Activated T-helper 1 cell treated with anti-CD3 and anti-CD28 coated beads, Interleukin-2, amount 50 U/mL, for 16 hours (primary cell): Measurements from ENCODE around the gene GFER.
"Not testable (repeated sequence)": the region's sequence is repeated elsewhere in the genome, so short reads cannot be mapped to it uniquely, and the experiment has no call there.

Source experiments
- DNase-seq, 2 donors: peaks; one replicate each; pipeline ENCODE4 v3.0.0-alpha.2; 2020; ENCODE audit warnings: low read depth in 1 of 2, low spot score in 1 of 2

The GFER gene

DNA sequence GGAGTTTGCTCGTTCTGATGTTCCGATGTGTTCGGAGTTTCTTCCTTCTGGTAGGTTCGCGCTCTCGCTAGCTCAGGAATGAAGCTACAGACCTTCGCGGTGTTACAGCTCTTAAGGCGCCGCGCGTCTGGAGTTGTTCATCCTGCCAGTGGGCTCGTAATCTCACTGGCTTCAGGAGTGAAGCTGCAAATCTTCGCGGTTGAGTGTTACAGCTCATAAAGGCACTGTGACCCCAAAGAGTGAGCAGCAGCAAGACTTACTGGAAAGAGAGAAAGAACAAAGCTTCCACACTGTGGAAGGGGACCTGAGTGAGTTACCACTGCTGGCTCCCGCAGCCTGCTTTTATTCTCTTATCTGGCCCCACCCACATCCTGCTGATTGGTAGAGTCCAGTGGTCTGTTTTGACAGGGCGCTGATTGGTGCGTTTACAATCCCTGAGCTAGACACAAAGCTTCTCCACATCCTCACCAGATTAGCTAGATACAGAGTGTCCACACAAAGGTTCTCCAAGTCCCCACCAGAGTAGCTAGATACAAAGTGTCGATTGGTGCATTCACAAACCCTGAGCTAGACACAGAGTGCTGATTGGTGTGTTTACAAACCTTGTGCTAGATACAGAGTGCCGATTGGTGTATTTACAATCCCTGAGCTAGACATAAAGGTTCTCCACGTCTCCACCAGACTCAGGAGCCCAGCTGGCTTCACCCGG, 26.4 kb upstream of the GFER start:
- not testable (repeated sequence) for DNase-seq

DNA sequence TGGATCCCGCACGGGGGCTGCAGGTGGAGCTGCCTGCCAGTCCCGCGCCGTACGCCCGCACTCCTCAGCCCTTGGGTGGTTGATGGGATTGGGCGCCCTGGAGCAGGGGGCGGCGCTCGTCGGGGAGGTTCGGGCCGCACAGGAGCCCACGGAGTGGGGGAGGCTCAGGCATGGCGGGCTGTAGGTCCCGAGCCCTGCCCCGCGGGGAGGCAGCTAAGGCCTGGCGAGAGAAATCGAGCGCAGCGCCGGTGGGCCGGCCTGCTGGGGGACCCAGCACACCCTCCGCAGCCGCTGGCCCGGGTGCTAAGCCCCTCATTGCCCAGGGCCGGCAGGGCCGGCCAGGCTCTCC, 25.9 kb upstream of the GFER start:
- not testable (repeated sequence) for DNase-seq

DNA sequence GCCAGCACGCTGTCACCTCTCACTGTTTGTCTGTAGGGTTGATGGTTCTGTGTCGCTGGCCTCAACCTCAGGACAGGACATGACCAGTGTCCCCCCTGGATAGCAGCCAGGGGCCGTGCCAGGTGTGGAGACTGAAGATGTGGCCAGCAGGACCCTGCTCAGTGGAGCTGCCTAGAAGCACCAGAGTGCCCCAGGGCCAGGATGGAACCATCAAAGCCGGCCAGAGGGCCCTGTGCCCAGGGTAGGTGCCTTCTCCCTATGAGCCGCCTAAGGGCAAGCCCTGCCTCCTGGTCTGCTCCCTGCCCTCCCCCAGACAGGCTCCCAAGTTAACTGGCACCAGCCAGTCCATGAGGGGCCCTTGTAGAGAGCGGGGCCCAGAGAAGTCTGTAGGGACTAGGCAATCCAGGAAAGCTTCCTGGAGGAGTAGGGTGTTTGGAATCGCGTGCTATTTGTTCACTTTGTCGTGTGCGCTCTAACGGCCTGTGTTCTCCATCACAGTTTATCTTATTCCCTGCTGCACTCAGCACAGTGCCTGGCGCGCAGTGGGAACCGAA, 25.2 kb upstream of the GFER start:
- DNase-seq = no peak

DNA sequence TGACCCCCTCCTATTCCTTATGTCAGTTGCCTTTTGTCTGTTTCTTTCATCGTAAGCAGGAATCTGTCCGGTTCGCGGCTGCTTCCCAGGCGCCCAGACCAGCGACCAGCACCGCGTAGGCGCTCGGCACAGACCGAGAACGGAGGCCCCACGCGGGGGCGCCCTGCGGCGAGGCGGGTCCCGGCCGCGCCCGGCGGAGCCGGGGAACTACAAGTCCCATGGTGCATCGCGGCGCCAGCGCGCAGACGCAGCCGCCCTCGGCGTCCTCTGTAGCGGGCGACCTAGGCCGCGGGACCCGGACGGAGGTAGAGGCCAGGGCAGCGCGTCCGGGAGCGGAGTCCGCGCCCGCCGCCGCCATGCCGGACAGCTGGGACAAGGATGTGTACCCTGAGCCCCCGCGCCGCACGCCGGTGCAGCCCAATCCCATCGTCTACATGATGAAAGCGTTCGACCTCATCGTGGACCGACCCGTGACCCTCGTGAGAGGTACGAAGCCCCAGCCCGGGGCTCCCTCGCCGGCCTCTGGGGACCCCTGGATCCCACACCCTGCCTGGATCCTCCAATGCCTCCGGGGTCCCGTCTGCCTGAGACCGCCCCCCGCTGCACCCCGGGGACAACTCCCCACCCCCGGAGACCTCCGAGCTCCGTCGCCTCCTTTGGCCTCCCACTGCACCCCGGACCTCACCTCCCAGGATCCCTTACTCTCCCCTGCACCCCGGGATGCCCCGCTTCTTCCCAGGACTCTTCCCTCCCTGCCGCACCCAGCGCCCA, 24.5 kb upstream of the GFER start, which contains the start of gene NDUFB10:
Gene NDUFB10, plus strand, starts transcription at position 270 of the 771 bp plus-strand sequence. Its CDS starts 87 bp downstream, at position 357.
- peak; percentile 83 to 86 for DNase-seq

DNA sequence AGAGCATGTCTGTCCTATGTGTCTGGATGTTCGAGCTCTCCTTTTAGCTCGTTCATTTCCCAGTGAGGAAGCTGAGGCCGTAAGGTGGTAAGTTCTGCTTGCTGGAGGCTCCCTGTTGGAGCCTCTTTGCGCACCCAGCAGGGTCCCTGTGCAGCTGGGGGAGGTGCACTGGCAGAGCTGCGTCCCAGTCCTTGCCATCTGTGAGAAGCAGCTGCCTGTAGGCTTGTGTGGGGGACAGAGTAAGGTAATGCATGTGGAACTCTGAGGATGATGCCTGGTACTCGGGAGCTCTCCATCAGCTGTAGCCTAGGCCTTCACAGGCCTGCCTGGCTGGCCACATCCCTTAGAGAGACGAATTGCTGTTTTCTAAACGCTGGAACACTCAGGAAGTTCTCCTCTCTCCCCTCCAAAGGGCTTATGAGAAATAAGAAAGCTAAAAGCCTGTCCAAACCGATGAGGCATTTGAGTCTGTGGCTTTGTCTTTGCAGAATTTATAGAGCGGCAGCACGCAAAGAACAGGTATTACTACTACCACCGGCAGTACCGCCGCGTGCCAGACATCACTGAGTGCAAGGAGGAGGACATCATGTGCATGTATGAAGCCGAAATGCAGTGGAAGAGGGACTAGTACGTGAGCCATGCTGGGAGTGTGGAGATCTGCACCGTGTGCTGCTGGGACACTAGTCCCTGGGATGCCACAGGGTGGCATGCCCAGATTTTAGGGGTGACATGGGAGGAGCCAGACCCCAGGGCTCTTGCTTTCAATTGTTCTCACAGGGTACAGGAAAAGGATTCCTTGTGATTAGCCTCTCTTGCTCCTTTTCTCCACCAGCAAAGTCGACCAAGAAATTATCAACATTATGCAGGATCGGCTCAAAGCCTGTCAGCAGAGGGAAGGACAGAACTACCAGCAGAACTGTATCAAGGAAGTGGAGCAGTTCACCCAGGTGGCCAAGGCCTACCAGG, 23.0 kb upstream of the GFER start:
- no peak for DNase-seq

DNA sequence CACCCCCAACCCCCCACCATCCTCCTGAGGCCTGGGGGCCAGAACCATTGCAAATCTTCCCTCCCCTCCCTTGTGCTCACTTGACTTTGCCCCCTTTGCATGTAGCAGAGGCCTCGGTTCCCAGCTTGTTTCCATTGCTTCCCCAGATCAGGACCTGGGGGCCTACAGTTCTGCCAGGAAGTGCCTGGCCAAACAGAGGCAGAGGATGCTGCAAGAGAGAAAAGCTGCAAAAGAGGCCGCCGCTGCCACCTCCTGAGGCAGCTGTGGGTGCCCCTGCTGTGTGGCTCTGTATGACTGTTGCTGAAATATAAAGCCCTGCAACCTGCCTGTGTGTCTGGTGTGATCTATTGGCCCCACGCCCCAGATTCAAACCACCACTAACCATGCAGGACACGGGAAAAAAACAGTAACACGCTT, 22.3 kb upstream of the GFER start:
- no peak for DNase-seq

DNA sequence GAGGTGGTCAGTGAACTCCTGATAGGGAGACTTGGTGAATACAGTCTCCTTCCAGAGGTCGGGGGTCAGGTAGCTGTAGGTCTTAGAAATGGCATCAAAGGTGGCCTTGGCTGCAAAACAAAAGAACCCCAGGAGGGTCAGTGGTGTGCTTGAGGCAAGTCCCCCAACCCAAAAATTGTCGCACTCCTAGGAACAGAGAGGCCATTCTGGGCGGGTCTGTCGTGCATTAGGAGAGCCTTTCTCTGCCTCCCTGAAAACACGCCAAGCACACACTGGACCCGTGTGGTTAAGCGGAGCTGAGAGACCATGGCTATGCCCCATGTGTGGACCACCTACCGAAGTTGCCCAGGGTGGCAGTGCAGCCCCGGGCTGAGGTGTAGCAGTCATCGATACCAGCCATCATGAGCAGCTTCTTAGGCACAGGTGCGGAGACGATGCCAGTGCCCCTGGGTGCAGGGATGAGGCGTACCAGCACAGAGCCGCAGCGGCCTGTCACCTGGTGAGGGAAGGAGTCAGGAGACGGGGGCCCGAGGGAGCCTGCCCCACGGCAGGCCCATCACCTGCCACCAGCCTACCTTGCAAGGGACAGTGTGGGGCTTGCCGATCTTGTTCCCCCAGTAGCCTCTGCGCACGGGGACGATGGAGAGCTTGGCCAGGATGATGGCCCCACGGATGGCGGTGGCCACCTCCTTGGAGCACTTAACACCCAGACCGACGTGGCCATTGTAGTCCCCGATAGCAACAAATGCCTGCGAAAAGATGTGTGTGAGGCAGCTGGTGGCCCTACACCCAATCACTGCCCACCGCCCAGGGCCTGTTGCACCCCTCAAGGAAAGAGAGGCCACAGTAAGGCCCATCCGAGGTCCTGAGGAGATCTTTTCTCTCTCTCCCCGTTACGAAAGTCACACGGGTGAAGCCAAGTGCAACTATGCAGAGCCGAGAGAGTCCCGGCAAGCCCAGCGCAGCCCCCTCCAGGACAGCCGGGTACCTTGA, 21.5 kb upstream of the GFER start:
- DNase-seq = not testable (repeated sequence)

DNA sequence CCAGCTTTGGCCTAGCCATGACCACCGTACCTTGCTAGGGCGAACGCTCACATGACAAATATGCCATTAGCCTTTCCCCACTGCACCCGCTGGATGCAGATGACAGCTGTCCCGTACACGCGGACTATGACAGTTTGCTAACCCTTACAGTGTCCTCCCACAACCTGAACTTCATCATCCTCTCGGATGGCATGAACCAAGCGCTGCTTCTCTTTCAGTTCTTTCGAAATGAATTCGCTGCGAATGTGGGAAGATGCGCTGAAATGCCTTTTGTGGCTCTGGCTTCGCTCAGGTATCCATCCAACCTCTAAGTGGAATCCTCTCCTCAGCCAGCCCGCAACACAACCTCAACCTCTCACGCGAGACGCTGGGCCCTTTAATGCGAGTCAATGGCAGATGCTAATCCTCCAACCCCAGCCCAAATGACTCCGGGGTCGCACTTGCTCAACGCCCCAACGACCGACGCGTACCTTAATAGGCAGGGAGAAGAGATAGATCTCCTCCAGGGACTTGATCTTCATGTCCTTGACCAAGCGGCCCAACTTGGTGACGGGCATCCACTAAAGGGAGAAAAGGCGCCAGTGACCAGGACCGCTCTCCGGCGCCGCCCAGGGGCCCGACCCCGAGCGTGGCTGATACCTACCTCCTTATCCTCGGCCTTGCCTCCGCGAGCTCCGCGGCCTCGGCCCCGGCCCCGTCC, 20.0 kb upstream of the GFER start:
- peak in 1 of 2 donors; percentile 29 for DNase-seq

DNA sequence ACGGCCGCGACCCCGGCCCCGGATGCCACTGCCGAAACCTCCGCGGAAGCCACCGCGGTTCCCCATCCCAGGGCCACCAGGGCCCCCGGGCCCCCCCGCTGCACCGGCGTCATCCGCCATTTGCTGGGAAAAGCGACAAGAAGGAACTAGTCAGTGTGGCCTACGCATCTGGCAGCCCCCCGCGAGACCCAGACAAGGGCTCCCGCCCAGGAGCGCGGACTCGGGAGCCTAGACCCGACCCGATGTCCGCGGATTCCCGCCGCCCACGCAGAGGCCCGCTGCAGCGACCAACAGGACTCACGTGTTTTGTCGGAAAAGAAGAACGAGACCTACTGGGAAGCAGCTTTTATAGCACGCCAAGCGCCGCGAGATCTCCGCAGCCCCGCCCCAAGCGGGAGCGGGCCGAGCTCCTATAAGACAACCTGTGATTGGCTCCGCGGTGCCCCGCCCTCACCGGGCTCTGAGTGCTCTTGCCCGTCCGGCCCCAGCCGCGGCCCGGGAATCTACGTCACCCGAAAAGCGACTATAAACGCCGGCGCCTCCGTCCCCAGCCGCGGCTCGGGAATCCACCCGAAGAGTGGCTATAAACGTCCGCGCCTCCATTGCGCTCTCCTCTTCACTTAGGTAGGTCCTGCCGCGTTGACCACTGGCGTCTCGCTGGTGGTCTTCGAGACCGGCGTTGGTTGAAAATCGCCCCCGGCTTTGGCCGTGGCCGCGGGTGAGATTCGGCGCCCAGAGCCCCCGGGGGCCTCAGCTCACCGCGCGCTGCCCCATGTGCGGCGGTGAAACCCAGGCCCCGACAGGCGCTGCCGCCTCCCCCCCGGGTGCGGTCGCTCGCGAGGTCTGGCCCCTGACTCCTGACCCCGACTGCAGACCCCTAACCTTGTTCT, 19.2 kb upstream of the GFER start, which contains the start of gene RPS2:
Gene RPS2, minus strand, starts transcription at position 321 of the 890 bp plus-strand sequence. Its CDS starts 201 bp downstream, at position 120.
- peak; percentile 96 to 97 for DNase-seq

DNA sequence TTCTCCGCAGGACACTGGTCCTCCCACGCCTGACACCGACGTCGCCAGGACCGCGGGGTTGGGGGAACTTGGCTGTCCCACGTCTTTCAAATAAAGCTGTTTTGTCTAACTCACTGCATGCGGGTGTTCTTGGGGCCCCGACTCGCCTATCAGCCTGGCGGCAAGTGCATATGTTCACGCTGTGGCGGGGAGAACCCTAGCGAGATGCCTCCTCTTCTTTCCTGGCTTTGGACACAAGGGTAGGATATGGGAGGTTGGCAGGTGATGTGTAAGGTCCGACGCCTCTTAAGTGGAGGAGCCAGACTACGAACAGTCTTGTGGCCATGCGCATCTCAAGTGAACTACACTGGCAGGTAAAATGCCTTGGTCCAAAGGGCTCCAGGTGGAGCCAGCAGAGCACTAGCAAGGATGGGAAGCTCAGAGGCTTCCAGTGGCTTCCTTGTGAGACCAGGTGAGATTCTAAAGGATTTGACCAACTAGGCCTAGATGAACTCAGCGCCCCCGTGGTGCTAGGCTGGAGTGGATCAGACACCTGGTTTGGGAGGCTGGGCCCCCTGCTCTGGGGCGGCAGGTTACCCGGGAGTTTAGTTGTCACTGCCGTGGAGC, 18.5 kb upstream of the GFER start:
- DNase-seq = no peak

DNA sequence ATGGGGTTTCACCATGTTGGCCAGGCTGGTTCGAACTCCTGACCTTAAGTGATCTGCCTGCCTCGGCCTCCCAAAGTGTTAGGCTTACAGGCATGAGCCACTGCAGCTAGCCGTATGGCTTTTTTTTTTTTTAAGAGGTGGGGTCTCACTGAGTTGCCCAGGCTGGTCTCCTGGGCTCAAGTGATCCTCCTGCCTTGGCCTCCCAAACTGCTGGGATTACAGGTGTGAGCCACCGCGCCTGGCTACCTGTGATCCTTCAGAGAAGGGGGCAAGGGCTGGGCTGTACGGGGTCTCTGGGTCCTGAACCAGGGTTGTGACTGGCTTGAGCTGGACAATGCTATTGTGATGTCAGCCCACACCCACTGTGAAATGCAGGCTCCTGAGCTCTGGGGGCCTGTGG, 17.5 kb upstream of the GFER start, which contains the start of gene RNF151:
Gene RNF151, plus strand, starts transcription at position 397 of the 400 bp plus-strand sequence. CDS start 26 bp downstream, outside the sequence.
- no peak for DNase-seq

DNA sequence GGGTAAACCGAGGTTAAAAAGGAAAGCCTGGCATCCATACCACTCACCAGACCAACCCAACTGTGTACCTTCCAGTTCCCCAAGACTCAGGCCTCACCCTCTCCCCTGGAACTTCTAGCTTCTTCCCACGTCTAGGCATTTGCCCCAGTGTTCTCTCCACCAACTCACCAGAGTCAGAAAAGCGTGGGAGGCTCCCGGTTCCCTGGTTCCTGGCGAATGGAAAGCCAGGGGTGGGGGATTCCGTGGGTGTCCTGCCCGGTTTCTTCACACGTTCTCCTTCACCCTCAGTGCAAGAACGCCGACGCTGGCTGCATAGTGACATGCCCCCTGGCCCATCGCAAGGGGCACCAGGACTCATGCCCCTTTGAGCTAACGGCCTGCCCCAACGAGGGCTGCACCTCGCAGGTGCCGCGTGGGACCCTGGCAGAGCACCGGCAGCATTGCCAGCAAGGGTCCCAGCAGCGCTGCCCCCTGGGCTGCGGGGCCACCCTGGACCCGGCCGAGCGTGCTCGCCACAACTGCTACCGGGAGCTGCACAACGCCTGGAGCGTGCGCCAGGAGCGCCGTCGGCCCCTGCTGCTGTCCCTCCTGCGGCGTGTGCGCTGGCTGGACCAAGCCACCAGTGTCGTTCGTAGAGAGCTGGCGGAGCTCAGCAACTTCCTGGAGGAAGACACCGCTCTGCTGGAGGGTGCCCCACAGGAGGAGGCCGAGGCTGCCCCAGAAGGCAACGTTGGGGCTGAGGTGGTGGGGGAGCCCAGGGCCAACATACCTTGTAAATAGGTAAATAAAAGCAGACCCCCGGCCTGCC, 15.6 kb upstream of the GFER start:
- no peak for DNase-seq

DNA sequence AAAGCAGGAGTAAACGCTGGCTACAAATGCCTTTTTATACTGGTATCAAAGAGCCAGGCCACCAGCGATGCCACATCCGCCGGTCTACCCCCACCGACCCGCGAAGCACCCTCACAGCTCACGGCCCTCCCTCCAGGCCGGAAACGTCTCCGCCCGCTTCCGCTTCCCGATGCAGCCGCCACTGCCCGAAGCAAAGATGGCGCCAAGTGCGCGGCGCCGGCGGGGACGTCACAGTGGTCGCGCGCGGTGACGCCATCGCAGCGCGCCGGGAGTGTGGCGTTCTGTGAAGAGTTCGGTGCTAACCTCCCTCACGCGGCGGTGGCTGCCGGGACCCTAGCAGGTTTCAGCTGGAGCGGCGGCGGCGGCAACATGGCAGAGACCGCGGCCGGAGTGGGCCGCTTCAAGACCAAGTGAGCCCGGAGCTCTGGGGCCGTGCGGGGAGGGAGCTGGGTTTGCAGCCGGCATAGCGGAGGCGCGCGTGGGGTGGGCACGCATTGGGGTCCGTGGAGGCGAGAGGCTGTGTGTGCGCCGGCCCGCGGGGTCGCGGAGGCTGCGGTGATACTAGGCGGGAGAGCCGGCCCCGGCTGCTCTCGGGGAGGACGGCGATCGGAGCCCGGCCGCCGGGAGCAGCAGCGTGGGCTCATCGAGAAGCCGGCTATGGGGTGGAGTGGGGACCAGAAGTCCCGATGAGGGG, 12.1 kb upstream of the GFER start, which contains the start of gene TBL3:
Gene TBL3, plus strand, starts transcription at position 258 of the 694 bp plus-strand sequence. Its CDS starts 112 bp downstream, at position 370.
- DNase-seq = peak; percentile 94 to 98

DNA sequence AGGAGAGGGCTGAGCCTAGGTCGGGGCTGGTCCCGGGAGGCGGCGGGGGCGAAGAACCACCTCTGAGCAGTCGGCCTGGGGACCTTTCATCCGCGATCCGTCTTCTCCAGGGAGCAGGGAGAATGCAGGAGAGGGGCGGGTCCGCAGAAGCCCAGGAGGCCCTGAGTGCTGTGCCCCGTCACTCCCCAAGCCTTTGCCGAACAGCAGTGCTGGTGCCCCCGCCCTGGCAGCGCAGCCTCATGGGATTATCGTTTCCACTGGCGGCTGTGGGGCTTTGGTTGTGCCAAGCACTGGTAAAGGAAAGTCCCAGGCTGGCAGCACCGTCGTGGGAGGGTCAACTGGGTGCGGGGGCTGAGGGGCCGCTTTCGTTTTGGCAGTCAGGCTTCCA, 11.5 kb upstream of the GFER start:
- no peak for DNase-seq

DNA sequence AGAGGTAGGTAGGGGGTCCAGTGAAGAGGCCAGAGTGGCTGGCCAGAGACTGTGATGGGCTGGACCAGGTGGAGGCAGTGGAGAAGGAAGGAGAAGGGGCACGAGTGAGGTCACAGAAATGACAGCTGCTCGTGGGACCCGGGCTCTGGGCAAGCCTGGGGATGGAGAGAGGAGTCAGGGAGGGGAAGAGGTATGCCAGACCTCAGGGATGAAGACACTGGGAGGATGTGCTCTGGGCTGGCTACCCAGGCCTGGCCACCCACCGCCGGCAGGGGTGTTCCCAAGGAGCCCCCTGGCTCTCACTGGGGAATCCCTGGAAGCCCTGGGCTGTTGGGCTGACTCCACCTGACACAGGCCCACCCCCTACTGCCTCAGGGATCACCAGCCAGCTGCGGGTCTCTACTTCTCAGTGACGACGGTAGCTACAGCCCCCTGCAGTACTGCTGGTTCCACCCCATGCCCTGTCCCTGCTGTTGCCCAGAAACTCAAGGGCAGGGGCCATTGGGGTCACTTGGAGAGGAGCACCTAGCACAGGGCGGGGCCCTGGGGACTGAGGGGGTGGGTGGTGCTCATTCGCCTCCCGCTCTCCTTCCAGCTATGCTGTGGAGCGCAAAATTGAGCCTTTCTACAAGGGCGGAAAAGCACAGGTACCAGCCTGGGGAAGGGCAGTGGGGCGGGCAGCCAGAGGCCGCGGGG, 10.4 kb upstream of the GFER start:
- no peak for DNase-seq
